ENCODE data around the gene IL1RN. TPM values are rescaled to one million over a fixed set of nuclear protein-coding genes. Genes with fewer than 3 reads are reported as not detected.

IL1RN gene
- total RNA-seq, 1 donor from 2014 or later = 11.0 TPM

- H3K9me3 Mint-ChIP-seq = no peaks in the 10 kb centered on the region
- H3K4me1 Mint-ChIP-seq (ENCODE audit: unreplicated experiment) = no peaks in the 10 kb centered on the region
- peak overlapping the region; percentile 79 for H3K27ac Mint-ChIP-seq
- peak overlapping the region; percentile 60 for H3K4me3 Mint-ChIP-seq
- H3K27me3 Mint-ChIP-seq = peaks cover 25% of the 10 kb centered on the region
- no peaks in the 10 kb centered on the region for H3K36me3 Mint-ChIP-seq
- TF ChIP-seq CTCF (conservative IDR thresholded peaks at IDR 0.05) = no peak
- no peak for DNase-seq (ENCODE audit: extremely low spot score, unreplicated experiment)
These were observed 9.1 kb upstream of the IL1RN start for GRCh38 chr2:113118263-113118657.

- H3K4me1 Mint-ChIP-seq (ENCODE audit: unreplicated experiment) = no peaks in the 10 kb centered on the region
- peaks cover 30% of the 10 kb centered on the region for H3K27me3 Mint-ChIP-seq
- TF ChIP-seq CTCF (conservative IDR thresholded peaks at IDR 0.05) = no peak
- H3K4me3 Mint-ChIP-seq = peak overlapping the region; percentile 11
- H3K36me3 Mint-ChIP-seq = no peaks in the 10 kb centered on the region
- DNase-seq (ENCODE audit: extremely low spot score, unreplicated experiment) = no peak
- H3K27ac Mint-ChIP-seq = no peak overlapping the region
- no peaks in the 10 kb centered on the region for H3K9me3 Mint-ChIP-seq
These were observed 8.3 kb upstream of the IL1RN start for GRCh38 chr2:113119111-113119510.

GRCh38 chr2:113120861-113121260, 6.5 kb upstream of the IL1RN start:
- H3K27me3 Mint-ChIP-seq = peaks cover 32% of the 10 kb centered on the region
- no peak for DNase-seq (ENCODE audit: extremely low spot score, unreplicated experiment)
- H3K4me3 Mint-ChIP-seq = no peak overlapping the region
- H3K4me1 Mint-ChIP-seq (ENCODE audit: unreplicated experiment) = no peaks in the 10 kb centered on the region
- H3K9me3 Mint-ChIP-seq = no peaks in the 10 kb centered on the region
- H3K27ac Mint-ChIP-seq = no peak overlapping the region
- TF ChIP-seq CTCF (conservative IDR thresholded peaks at IDR 0.05) = no peak
- no peaks in the 10 kb centered on the region for H3K36me3 Mint-ChIP-seq

- no peak for DNase-seq (ENCODE audit: extremely low spot score, unreplicated experiment)
- Mint-ChIP-seq H3K9me3 (no peaks in the 10 kb centered on the region), H3K27ac (no peak overlapping the region), H3K27me3 (peaks cover 32% of the 10 kb centered on the region), H3K36me3 (no peaks in the 10 kb centered on the region), H3K4me1 (ENCODE audit: unreplicated experiment) (no peaks in the 10 kb centered on the region), H3K4me3 (no peak overlapping the region)
- TF ChIP-seq CTCF (conservative IDR thresholded peaks at IDR 0.05) = no peak
These were observed 5.0 kb upstream of the IL1RN start for GRCh38 chr2:113122364-113122763.

GRCh38 chr2:113123726-113124125, 3.7 kb upstream of the IL1RN start:
- no peak for TF ChIP-seq CTCF (conservative IDR thresholded peaks at IDR 0.05)
- DNase-seq (ENCODE audit: extremely low spot score, unreplicated experiment) = no peak
- H3K27ac Mint-ChIP-seq = no peak overlapping the region
- H3K9me3 Mint-ChIP-seq = no peaks in the 10 kb centered on the region
- H3K4me3 Mint-ChIP-seq = no peak overlapping the region
- H3K36me3 Mint-ChIP-seq = no peaks in the 10 kb centered on the region
- H3K4me1 Mint-ChIP-seq (ENCODE audit: unreplicated experiment) = no peaks in the 10 kb centered on the region
- peaks cover 32% of the 10 kb centered on the region for H3K27me3 Mint-ChIP-seq

All from type B pancreatic cell (in vitro differentiated cells).